Vagina (tissue), 2 donors: ENCODE results near the gene DLL4.

ENCODE experiments used
- POLR2A ChIP-seq, 2 donors: fragments of 450-650 bp; IDR thresholded peaks; one replicate each; pipeline ENCODE4 v1.6.1; 2017; ENCODE audit warnings: antibody characterized with exemption in 2 of 2, mild to moderate bottlenecking in 2 of 2, moderate library complexity in 2 of 2
- TF ChIP-seq, protein P1 (sequence below), 3 experiments: fragments of 450-650 bp in 2 of 3; fragments of 200-600 bp in 1 of 3; sonication (generic) in 1 of 3; IDR thresholded peaks; one replicate each; pipeline ENCODE4 v1.5.1; 2017 to 2019; ENCODE audit warnings: antibody characterized with exemption in 3 of 3, mild to moderate bottlenecking in 2 of 3, moderate library complexity in 2 of 3

DNA sequence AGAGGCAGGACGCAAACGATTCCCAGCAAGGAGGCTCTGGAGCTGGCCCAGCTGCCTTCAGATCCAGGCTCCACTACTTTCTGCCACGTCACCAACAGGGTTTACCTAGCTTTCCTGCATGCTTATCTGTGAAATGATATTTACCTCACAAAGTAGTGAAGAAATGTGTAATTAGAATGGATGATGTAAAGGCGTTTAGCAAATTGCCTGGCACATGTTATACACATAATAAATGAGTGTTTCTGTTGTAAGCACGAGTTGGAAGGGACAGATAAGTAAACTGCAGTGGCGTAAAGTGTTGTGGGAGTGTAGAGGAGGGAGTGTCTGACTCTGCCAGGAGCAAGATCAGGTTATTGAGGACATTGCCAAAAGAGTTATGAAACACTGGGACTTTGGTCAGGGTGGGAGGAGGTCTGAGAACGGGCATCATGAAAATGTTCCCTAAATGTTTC is 20.6 kb downstream of the DLL4 start:
- no peak for TF ChIP-seq POLR2A (IDR thresholded peaks at IDR 0.05)
- TF ChIP-seq, protein P1, sequence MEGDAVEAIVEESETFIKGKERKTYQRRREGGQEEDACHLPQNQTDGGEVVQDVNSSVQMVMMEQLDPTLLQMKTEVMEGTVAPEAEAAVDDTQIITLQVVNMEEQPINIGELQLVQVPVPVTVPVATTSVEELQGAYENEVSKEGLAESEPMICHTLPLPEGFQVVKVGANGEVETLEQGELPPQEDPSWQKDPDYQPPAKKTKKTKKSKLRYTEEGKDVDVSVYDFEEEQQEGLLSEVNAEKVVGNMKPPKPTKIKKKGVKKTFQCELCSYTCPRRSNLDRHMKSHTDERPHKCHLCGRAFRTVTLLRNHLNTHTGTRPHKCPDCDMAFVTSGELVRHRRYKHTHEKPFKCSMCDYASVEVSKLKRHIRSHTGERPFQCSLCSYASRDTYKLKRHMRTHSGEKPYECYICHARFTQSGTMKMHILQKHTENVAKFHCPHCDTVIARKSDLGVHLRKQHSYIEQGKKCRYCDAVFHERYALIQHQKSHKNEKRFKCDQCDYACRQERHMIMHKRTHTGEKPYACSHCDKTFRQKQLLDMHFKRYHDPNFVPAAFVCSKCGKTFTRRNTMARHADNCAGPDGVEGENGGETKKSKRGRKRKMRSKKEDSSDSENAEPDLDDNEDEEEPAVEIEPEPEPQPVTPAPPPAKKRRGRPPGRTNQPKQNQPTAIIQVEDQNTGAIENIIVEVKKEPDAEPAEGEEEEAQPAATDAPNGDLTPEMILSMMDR (IDR thresholded peaks at IDR 0.05) = no peak
